PC-9 (cell line): ENCODE measurements around the gene KCNJ5. TPM values are rescaled to one million over a fixed set of nuclear protein-coding genes. Genes with fewer than 3 reads are reported as not detected.

ENCODE experiments used
- BruUV-seq: library from RNA; stranded (reverse); fragments of 400-500 nt; replicated peaks from 2 replicates; lab custom pipeline; 2021; lab: Mats Ljungman, UMichigan
- CTCF ChIA-PET: fragments of 300-600 bp; sonication (Branson Sonifier 250); formaldehyde crosslinking; loops from one replicate; lab custom pipeline; 2022; ENCODE audit warnings: antibody characterized with exemption; lab: Charles Lee
- POLR2A ChIA-PET: fragments of 300-600 bp; sonication (Branson Sonifier 250); formaldehyde crosslinking; loops from one replicate; lab custom pipeline; 2022; ENCODE audit warnings: antibody characterized with exemption; ENCODE audit not compliant: unreplicated experiment; lab: Charles Lee
- DNase-seq, 2 experiments: peaks; one replicate each; pipeline versions ENCODE4 v3.0.0 to v3.0.0-alpha.2; 2015 to 2022; ENCODE audit warnings: mixed read lengths in 1 of 2
- H2AFZ ChIP-seq: fragments of 200-600 bp; sonication (generic); 2 replicates; pipeline ENCODE4 v1.8.1; 2017; ENCODE audit warnings: antibody characterized with exemption
- H3F3A ChIP-seq: fragments of 200-600 bp; sonication (generic); 2 replicates; pipeline ENCODE4 v1.8.1; 2017; ENCODE audit warnings: antibody characterized with exemption, mild to moderate bottlenecking, low read depth; ENCODE audit not compliant: insufficient read depth
- H3K27ac ChIP-seq: fragments of 200-600 bp; sonication (generic); 2 replicates; pipeline ENCODE4 v1.6.1; 2016; ENCODE audit warnings: mixed run types
- H3K27me3 ChIP-seq: fragments of 200-600 bp; sonication (generic); 2 replicates; pipeline ENCODE4 v1.6.1; 2016; ENCODE audit warnings: low read depth, mixed run types; ENCODE audit not compliant: insufficient read depth
- H3K36me3 ChIP-seq: fragments of 200-600 bp; sonication (generic); 2 replicates; pipeline ENCODE4 v1.6.1; 2016; ENCODE audit warnings: low read depth, mixed run types
- H3K4me1 ChIP-seq: fragments of 200-600 bp; sonication (generic); replicated peaks from 2 replicates; pipeline ENCODE4 v1.6.1; 2016; ENCODE audit warnings: mixed run types; ENCODE audit not compliant: insufficient read depth
- H3K4me2 ChIP-seq: fragments of 200-600 bp; sonication (generic); 2 replicates; pipeline ENCODE4 v1.6.1; 2017; ENCODE audit warnings: mixed run types
- H3K4me3 ChIP-seq: fragments of 200-600 bp; sonication (generic); 2 replicates; pipeline ENCODE4 v1.6.1; 2016; ENCODE audit warnings: mixed run types
- H3K79me2 ChIP-seq: fragments of 200-600 bp; sonication (generic); 2 replicates; pipeline ENCODE4 v1.6.1; 2017; ENCODE audit warnings: low read depth, mixed run types
- H3K9me2 ChIP-seq: fragments of 200-600 bp; sonication (generic); 2 replicates; pipeline ENCODE4 v1.8.1; 2017; ENCODE audit warnings: mild to moderate bottlenecking; ENCODE audit not compliant: insufficient read depth
- H3K9me3 ChIP-seq: fragments of 200-600 bp; sonication (generic); 2 replicates; pipeline ENCODE4 v1.8.1; 2016; ENCODE audit warnings: low read depth; ENCODE audit not compliant: insufficient read depth
- H4K20me1 ChIP-seq: fragments of 200-600 bp; sonication (generic); 2 replicates; pipeline ENCODE4 v1.8.1; 2017; ENCODE audit not compliant: insufficient read depth
- CTCF ChIP-seq: fragments of 200-600 bp; sonication (generic); conservative IDR thresholded peaks from 2 replicates; pipeline ENCODE4 v1.6.1; 2017; ENCODE audit warnings: mixed run types, antibody characterized with exemption, mild to moderate bottlenecking, moderate library complexity
- EZH2 ChIP-seq: fragments of 200-600 bp; sonication (generic); IDR thresholded peaks from 2 replicates; pipeline ENCODE4 v1.8.0; 2017; ENCODE audit warnings: antibody characterized with exemption, low read depth
- intact Hi-C: fragments of 100-400 bp; cut with micrococcal nuclease; formaldehyde crosslinking; loops from one replicate; pipeline ENCODE4 v1.10.0; 2022; ENCODE audit not compliant: unreplicated experiment
- total RNA-seq: library from RNA; stranded (reverse); gene quantifications from 2 replicates; pipeline ENCODE4 v1.2.3, GENCODE V29; 2021

KCNJ5 gene
- total RNA-seq, 1 experiment from 2014 or later, result 0.11 TPM

GRCh38 chr11:128965485-128965884, 74.3 kb downstream of the KCNJ5 start:
- no peaks in the 10 kb centered on the region for H3K9me3 ChIP-seq
- POLR2A ChIA-PET, result interaction anchor here (0.5 kb wide), 1 partner anchor 777 kb away, joined by 5 read pairs; no protein-coding TSS in a partner anchor
- no peak overlapping the region for H2AFZ ChIP-seq
- no peaks in the 10 kb centered on the region for H3K4me1 ChIP-seq
- BruUV-seq, result no TSS peak
- TF ChIP-seq CTCF (no peak), EZH2 (no peak)
- no peaks in the 10 kb centered on the region for H3K79me2 ChIP-seq
- no peaks in the 10 kb centered on the region for H4K20me1 ChIP-seq
- 0 out of 2 replicates have a peak, but pooled peaks cover 4% of the 10 kb centered on the region for H3K36me3 ChIP-seq
- no peaks in the 10 kb centered on the region for H3F3A ChIP-seq
- no peaks in the 10 kb centered on the region for H3K9me2 ChIP-seq
- H3K27ac ChIP-seq, result no peak overlapping the region
- intact Hi-C loops, result no loop called here
- CTCF ChIA-PET, result no interaction called here
- no peak overlapping the region for H3K4me2 ChIP-seq
- H3K4me3 ChIP-seq, result no peak overlapping the region
- H3K27me3 ChIP-seq, result no peaks in the 10 kb centered on the region
- DNase-seq, result no peak

DNA sequence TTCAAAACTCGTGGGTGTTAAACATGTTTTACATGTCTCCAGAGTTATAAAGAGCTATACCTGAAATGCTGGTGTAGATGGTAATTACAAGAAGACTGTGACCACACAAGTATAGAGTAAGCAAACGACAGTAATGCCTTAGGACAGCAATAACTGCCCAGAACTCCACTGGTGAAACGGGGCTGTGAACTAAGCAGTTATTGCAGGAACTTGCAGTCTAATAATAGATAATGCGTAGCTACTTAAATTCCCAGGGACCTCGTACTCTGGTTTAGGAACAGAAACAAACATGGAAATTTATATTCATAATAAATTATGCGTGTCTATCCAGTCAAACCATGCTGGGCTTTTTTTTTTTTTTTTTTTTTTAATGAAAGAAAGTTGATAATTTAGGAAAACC, 76.4 kb downstream of the KCNJ5 start:
- ChIA-PET POLR2A (no interaction called here), CTCF (no interaction called here)
- no peak for DNase-seq
- intact Hi-C loops, result no loop called here
- Histone ChIP-seq H3F3A (no peaks in the 10 kb centered on the region), H3K79me2 (no peaks in the 10 kb centered on the region), H4K20me1 (no peaks in the 10 kb centered on the region), H3K9me2 (no peaks in the 10 kb centered on the region), H3K36me3 (peaks cover 9% of the 10 kb centered on the region; the same call in 1 of the 2 replicates), H3K4me2 (no peak overlapping the region), H3K27me3 (no peaks in the 10 kb centered on the region), H3K4me3 (no peak overlapping the region), H3K9me3 (no peaks in the 10 kb centered on the region), H3K27ac (no peak overlapping the region), H2AFZ (no peak overlapping the region), H3K4me1 (no peaks in the 10 kb centered on the region)
- BruUV-seq, result no TSS peak
- TF ChIP-seq CTCF (no peak), EZH2 (no peak)

DNA sequence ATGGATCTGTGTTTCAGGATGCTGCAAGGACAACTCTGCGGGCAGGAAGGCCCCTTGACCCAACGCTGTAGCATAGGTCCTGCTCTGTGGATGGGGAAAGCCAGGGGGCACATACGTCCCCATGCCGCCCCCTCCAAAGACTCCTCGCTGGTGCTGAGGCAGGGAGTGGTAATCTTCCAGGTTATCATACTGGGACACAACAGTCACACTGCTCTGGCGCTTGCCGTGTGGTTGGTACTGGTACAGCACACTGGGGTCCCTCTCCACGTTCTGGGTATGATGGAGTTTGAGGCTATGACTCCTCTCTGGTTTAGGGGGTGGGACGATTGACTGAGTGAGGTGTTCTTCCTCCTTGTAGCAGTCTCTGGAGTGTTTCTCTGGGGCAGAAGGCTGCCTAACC, 77.8 kb downstream of the KCNJ5 start:
- no peak overlapping the region for H3K4me2 ChIP-seq
- no TSS peak for BruUV-seq
- no peaks in the 10 kb centered on the region for H3K79me2 ChIP-seq
- POLR2A ChIA-PET, result no interaction called here
- H3K27ac ChIP-seq, result no peak overlapping the region
- CTCF ChIA-PET, result no interaction called here
- DNase-seq, result no peak
- no peaks in the 10 kb centered on the region for H3K27me3 ChIP-seq
- H4K20me1 ChIP-seq, result no peaks in the 10 kb centered on the region
- no peaks in the 10 kb centered on the region for H3K9me3 ChIP-seq
- intact Hi-C loops, result no loop called here
- peaks cover 18% of the 10 kb centered on the region for H3K36me3 ChIP-seq
- no peaks in the 10 kb centered on the region for H3K4me1 ChIP-seq
- H3K9me2 ChIP-seq, result no peaks in the 10 kb centered on the region
- no peaks in the 10 kb centered on the region for H3F3A ChIP-seq
- H2AFZ ChIP-seq, result no peak overlapping the region
- TF ChIP-seq EZH2 (no peak), CTCF (no peak)
- H3K4me3 ChIP-seq, result no peak overlapping the region

Other genes with a start within 250 kb of the KCNJ5 start
- gene FLI1, start 197.3 kb upstream of the KCNJ5 start, total RNA-seq, result 2.8 and 3.6 TPM in 2 replicates
- not detected in 2 replicates for gene KCNJ1, start 24.1 kb upstream of the KCNJ5 start, total RNA-seq
- gene TP53AIP1, start 51.5 kb downstream of the KCNJ5 start, total RNA-seq, result not detected in 2 replicates